Activated CD8-positive, alpha-beta T cell treated with anti-CD3 and anti-CD28 coated beads for 36 hours (primary cell): Measurements from ENCODE around the gene SHISA9. TPM values are rescaled to one million over a fixed set of nuclear protein-coding genes. Genes with fewer than 3 reads are reported as not detected.

Experiments
- ATAC-seq: fragments of 200-7000 bp; cut with Tn5 transposase; one replicate; pipeline ENCODE4 v1.10.0; 2021; ENCODE audit warnings: mild to moderate bottlenecking, moderate library complexity
- CTCF ChIA-PET: fragments of 350-600 bp; sonication (Branson Sonifier 250); formaldehyde crosslinking; loops from one replicate; lab custom pipeline; 2021; ENCODE audit warnings: antibody characterized with exemption; lab: Charles Lee
- POLR2A ChIA-PET: fragments of 350-600 bp; sonication (Branson Sonifier 250); formaldehyde crosslinking; loops from one replicate; lab custom pipeline; 2021; ENCODE audit warnings: antibody characterized with exemption; lab: Charles Lee
- DNase-seq: peaks from one replicate; pipeline ENCODE4 v3.0.0-alpha.2; 2020
- H3K27ac Mint-ChIP-seq: one replicate; pipeline ENCODE4 v1.8.0; 2021; ENCODE audit warnings: mild to moderate bottlenecking, mixed read lengths
- H3K27me3 Mint-ChIP-seq: one replicate; pipeline ENCODE4 v1.8.0; 2021; ENCODE audit warnings: mixed read lengths
- H3K36me3 Mint-ChIP-seq: one replicate; pipeline ENCODE4 v1.8.0; 2021; ENCODE audit warnings: low read depth, mixed read lengths
- H3K4me1 Mint-ChIP-seq: one replicate; pipeline ENCODE4 v1.8.0; 2021; ENCODE audit warnings: low read depth, mixed read lengths
- H3K4me3 Mint-ChIP-seq: one replicate; pipeline ENCODE4 v1.8.0; 2021; ENCODE audit warnings: mild to moderate bottlenecking, moderate library complexity, mixed read lengths
- H3K9me3 Mint-ChIP-seq: one replicate; pipeline ENCODE4 v1.8.0; 2021; ENCODE audit warnings: mixed read lengths
- intact Hi-C: fragments of 100-400 bp; cut with micrococcal nuclease; formaldehyde crosslinking; loops from one replicate; pipeline ENCODE4 v1.10.0; 2022
- total RNA-seq, 2 experiments: library from RNA; stranded (reverse); gene quantifications; one replicate each; pipeline ENCODE4 v1.2.3, GENCODE V29; 2021
- TF ChIP-seq, protein P1 (sequence below): fragments of 200-600 bp; IDR thresholded peaks from one replicate; pipeline ENCODE4 v1.8.0; 2022; ENCODE audit warnings: antibody characterized with exemption, mild to moderate bottlenecking

Gene SHISA9
- total RNA-seq, 2 experiments from 2014 or later = not detected

GRCh38 chr16:13245713-13246377 is 344.4 kb downstream of the SHISA9 start:
- H3K4me1 Mint-ChIP-seq = no peaks in the 10 kb centered on the region
- DNase-seq (no peak), ATAC-seq (no peak)
- H3K27ac Mint-ChIP-seq = no peak overlapping the region
- ChIA-PET CTCF (no interaction called here), POLR2A (no interaction called here)
- no peaks in the 10 kb centered on the region for H3K27me3 Mint-ChIP-seq
- no peaks in the 10 kb centered on the region for H3K36me3 Mint-ChIP-seq
- intact Hi-C loops = no loop called here
- TF ChIP-seq, protein P1, sequence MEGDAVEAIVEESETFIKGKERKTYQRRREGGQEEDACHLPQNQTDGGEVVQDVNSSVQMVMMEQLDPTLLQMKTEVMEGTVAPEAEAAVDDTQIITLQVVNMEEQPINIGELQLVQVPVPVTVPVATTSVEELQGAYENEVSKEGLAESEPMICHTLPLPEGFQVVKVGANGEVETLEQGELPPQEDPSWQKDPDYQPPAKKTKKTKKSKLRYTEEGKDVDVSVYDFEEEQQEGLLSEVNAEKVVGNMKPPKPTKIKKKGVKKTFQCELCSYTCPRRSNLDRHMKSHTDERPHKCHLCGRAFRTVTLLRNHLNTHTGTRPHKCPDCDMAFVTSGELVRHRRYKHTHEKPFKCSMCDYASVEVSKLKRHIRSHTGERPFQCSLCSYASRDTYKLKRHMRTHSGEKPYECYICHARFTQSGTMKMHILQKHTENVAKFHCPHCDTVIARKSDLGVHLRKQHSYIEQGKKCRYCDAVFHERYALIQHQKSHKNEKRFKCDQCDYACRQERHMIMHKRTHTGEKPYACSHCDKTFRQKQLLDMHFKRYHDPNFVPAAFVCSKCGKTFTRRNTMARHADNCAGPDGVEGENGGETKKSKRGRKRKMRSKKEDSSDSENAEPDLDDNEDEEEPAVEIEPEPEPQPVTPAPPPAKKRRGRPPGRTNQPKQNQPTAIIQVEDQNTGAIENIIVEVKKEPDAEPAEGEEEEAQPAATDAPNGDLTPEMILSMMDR = no peak
- no peak overlapping the region for H3K4me3 Mint-ChIP-seq
- peaks cover 5% of the 10 kb centered on the region for H3K9me3 Mint-ChIP-seq

GRCh38 chr16:13254998-13255614 is 353.7 kb downstream of the SHISA9 start:
- Mint-ChIP-seq H3K9me3 (peaks cover 2% of the 10 kb centered on the region), H3K27ac (no peak overlapping the region), H3K27me3 (no peaks in the 10 kb centered on the region), H3K4me3 (no peak overlapping the region), H3K36me3 (no peaks in the 10 kb centered on the region), H3K4me1 (no peaks in the 10 kb centered on the region)
- CTCF ChIA-PET = no interaction called here
- no peak for DNase-seq
- TF ChIP-seq, protein P1 = no peak
- POLR2A ChIA-PET = no interaction called here
- ATAC-seq = no peak
- intact Hi-C loops = no loop called here

DNA sequence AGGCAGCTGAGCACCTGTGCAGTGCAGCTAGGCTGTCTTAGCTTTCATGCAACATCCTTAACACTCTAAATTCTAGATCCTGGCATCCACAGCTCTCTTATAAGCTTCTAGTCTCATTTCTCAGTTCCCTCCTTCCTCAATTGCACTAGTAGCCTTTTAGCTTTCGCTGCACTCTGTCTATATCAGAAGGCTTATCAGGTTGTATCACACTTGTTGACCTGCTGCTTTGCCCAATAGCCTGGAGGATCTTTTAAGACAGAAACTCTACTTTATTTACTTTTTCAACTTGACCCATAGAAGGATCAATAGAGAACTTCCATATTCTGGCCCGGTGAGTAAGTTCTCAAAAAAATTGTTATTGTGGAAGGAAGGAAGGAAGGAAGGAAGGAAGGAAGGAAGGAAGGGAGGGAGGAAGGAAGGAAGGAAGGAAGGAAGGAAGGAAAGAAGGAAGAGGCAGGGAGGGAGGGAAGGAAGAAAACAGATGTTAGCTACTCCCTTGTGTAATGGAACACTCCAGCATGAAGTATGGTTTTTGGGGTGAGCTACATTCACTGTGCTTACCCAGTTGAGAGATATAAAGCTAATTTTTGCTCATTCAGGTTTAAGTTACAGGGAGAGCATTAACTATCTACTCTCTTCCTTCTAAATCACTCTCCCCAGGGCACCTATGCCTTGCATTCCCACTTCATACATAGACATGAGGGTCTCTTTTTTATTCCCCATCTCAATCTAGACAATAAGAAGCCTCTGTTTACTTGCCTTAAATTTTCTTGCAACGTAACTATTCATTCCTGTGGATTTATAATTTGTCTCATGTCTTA is 361.1 kb downstream of the SHISA9 start:
- DNase-seq (no peak), ATAC-seq (no peak)
- Mint-ChIP-seq H3K27me3 (peaks cover 2% of the 10 kb centered on the region), H3K27ac (no peak overlapping the region), H3K9me3 (peaks cover 10% of the 10 kb centered on the region), H3K4me3 (no peak overlapping the region), H3K36me3 (no peaks in the 10 kb centered on the region), H3K4me1 (no peaks in the 10 kb centered on the region)
- ChIA-PET POLR2A (no interaction called here), CTCF (no interaction called here)
- intact Hi-C loops = no loop called here
- TF ChIP-seq, protein P1 = no peak

- Mint-ChIP-seq H3K27ac (no peak overlapping the region), H3K27me3 (peaks cover 5% of the 10 kb centered on the region), H3K4me1 (no peaks in the 10 kb centered on the region), H3K9me3 (peaks cover 8% of the 10 kb centered on the region), H3K36me3 (no peaks in the 10 kb centered on the region), H3K4me3 (no peak overlapping the region)
- ChIA-PET CTCF (no interaction called here), POLR2A (no interaction called here)
- intact Hi-C loops = no loop called here
- ATAC-seq = no peak
- DNase-seq = no peak
- TF ChIP-seq, protein P1 = no peak
Observed at GRCh38 chr16:13264749-13265552, 363.6 kb downstream of the SHISA9 start.
